ENCODE measurements around the gene SHBG. TPM values are rescaled to one million over a fixed set of nuclear protein-coding genes. Genes with fewer than 3 reads are reported as not detected.

SHBG gene
- total and polyA plus RNA-seq, 2 of the 8 experiments (the other 6 are each of a cell fraction or from before 2014, with no cell fraction given) = 1.1 to 1.2 TPM

- no peak for TF ChIP-seq CBX8 (IDR thresholded peaks at IDR 0.05; ENCODE audit: borderline replicate concordance, low read depth, low read length)
- no peak for TF ChIP-seq CTBP2 (IDR thresholded peaks at IDR 0.05; ENCODE audit: borderline replicate concordance, insufficient read depth, insufficient read length, low read length)
- TF ChIP-seq JUN (IDR thresholded peaks at IDR 0.05; ENCODE audit: low read depth, low read length) = no peak
- TF ChIP-seq ASH2L (IDR thresholded peaks at IDR 0.05; ENCODE audit: low read length) = peak; percentile 2
- peak; percentile 89 for TF ChIP-seq TBP (IDR thresholded peaks at IDR 0.05; ENCODE audit: low read depth, low read length)
These were observed 20.7 kb downstream of the SHBG start, which contains the start of gene ATP1B2 (continued) for GRCh38 chr17:7650509-7651096.
